Dedifferentiated amniotic fluid mesenchymal stem cell (primary cell): Measurements from ENCODE around the gene SLC2A6.

ENCODE experiments used
- DNase-seq: peaks from one replicate; pipeline ENCODE4 v3.0.0-alpha.2; 2016; ENCODE audit errors: extremely low spot score

Gene SLC2A6

DNA sequence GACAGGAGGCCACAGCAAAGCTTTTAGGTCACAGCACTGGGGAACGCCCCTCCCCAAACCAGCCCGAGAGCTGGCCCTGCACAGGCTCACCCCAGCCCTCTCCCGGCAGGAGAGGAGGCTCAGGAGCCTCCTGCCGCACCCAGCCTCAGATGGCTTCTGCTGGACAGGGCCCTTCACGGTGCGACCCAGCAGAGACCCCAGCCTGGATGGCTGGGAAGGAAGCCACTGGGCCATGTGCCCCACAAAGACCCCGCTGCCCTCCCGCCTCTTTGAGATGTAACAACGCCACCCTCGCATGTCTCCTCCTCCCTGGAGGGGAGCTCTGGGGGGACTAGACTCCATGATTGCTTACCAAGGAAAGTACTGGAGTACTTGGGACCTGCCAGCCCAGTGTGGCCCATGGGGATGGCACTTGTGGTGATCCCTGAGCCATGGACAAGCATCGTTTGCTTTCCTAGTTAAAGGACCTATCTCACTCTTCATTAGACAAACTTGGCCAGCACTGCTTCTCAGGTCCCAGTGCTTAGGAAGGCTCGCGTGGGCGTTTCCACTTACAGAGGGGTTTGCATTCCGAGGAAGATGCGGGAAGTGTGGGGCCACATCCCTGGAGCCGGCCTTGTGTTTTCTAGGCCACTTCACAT lies 36.8 kb upstream of the SLC2A6 start:
- DNase-seq: no peak

DNA sequence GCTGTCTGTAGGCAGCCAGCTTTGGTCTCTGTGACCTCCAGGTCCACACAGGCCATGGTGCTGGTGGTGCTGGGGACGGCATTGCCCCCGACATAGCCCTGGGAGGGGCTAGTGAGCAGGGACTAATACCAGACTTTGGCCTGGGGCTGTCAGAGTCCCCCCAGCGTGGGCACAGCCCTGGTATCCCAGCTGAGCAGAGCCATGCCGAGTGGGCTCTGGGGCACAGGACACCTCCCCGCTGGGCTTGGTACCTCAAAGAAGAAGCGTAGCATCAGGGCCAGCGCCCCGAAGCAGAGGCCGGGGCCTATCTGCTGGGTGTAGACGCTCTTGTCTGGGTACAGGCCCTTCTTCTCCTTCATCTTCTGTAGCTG lies 36.3 kb upstream of the SLC2A6 start:
- DNase-seq: no peak

- no peak for DNase-seq
Observed at GRCh38 chr9:133514460-133515239, 35.8 kb upstream of the SLC2A6 start.

DNA sequence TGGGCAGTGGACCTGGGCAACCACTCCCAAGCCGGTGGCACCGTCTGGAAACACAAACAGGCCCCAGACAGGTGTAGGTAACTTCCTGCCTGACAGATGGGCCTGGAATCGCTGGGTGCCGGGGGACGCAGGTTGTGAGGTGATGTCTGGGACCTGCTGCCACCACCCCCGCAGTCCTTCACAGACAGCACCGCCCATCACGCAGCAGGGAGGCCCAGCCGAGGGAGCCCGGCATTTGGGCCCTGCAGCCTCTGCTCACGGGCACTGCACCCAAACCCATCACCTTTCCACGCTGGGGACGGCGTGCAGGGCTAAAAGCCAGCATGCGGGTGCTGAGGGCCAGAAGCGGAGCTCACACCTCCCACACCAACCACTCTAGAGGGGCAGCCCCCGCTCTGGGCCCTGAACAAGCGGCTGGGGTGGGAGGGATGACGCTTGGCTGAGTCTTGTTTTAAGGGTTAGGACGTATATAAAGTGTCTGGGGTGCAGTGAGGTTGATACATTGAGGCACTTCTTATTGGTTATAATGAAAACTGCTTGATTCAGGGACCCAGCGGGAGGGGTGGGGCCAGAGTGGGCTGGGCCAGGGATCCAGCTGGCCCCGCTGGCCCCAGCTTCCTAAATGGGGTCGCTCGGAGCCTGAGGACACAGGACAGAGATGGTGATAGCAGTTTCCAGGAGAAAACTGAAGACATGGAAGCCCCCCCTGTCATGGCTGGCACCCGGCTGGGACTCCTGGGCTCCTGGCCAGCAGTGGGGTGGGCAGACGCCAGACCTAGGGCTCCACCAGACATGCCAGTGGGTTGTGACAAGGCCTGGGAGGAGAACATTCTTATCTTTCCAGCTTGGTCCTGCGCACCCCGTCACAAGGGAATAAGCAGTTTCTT lies 34.6 kb upstream of the SLC2A6 start:
- DNase-seq: no peak

DNA sequence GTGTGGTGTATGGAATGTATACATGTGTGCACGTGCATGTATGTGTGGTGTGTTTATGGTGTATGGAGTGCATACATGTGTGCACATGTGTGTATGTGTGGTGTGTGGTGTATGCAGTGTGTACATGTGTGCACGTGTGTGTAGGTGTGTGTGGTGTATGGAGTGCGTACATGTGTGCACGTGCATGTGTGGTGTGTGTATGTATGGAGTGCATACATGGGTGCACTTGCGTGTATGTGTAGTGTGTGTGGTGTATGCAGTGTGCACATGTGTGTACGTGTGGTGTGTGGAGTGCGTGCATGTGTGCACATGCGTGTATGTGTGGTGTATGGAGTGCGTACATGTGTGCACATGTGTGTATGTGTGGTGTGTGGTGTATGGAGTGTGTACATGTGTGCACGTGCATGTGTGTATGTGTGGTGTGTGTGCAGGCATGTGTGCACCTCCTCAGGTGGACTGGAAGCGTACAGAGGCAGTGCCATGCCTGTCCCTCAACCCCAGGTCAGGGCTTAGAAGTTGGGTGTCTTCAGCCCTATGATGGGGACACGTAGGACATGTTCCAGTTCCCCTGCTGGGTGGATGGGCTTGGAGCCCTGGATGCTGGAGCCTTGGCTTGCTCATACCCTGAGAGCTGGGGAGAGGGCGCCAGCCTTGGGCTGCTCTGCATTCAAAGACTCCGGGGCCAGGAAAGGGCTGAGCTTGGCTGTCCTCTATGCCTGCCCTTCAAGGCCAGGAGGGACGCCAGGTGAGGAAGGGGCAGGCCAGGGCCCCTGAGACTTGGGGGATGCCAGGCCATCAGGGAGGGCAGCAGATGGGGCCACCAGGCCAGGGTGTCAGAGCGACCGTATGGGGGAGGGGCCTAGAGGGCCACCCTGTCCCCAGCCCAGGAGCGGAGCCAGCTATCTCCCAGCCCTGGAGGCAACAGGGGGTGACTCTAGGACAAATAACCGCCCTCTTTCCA lies 33.6 kb upstream of the SLC2A6 start:
- no peak for DNase-seq

- no peak for DNase-seq
Observed at GRCh38 chr9:133511607-133512006, 32.7 kb upstream of the SLC2A6 start.

DNA sequence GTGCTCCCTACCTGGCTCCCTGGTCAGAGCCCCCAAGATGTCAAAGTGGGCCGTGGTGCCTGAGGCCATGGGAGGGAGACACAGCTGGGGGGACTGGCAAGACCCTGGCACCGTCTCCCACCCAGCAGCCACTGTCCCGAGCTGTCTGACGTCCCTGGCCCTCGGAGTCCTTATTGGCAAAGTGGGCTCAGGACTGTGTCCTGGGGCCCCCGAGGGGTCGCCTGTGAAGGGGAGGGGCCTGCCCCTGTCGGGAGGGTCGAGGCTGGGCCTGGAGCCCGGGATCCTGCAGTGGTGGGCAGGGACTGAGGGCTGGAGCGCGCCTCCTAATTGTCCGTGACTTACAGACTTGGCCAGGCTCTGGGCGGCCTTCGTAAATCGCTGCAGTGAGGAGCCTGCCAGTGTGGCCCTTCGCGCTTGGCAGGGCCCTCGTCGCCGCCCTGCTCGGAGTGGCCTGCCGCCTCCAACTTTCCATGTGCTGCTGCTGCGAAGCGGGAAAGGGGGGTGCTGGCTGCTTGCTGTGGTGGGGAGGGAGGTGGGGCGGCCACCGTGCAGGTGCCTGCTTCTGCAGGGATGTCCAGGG lies 32.1 kb upstream of the SLC2A6 start:
- no peak for DNase-seq

DNA sequence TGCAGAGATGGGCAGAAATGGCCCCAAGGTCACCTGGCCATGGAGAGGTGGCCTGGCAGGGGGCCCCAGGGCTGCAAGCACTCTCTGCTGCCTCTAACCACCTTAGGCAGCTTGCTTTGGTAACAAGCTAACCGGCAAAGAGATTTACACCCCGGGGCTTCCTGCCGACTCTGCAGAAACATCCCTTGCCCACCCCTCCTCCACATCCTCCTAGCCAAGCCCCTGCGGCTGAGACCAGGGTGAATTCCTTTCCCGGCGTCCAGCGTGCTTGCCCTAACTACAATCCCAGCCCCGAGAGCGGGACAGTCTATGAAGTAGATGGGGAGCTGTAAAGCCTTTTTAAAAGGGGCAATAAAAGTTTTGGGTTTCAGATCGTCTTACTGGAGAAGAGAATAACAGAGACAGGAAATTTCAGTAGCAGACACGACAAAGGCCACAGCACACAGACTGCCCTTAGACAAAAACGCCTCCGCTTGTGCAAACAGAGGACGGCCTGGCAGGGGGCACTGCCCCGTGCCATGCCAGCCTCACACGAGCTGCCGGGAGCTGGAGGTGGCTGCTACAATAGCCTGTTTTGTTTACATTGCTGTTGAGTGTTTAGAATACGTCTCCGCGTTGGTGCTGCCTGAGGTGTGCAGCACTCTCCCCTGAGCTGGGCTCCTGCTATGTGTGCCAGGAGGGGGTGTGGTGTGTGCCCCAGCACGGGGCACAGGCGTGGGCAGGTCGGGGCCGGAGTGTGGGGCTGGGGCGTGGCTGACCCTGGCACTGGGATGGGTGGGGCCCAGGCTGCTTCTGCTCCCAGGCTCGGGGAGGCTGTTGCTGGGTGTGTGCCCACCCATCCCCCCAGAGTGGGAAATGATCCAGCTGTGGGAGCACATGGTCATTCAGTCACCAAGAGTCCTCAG lies 30.5 kb upstream of the SLC2A6 start:
- DNase-seq: no peak

GRCh38 chr9:133508046-133508445 lies 29.1 kb upstream of the SLC2A6 start:
- DNase-seq: no peak

DNA sequence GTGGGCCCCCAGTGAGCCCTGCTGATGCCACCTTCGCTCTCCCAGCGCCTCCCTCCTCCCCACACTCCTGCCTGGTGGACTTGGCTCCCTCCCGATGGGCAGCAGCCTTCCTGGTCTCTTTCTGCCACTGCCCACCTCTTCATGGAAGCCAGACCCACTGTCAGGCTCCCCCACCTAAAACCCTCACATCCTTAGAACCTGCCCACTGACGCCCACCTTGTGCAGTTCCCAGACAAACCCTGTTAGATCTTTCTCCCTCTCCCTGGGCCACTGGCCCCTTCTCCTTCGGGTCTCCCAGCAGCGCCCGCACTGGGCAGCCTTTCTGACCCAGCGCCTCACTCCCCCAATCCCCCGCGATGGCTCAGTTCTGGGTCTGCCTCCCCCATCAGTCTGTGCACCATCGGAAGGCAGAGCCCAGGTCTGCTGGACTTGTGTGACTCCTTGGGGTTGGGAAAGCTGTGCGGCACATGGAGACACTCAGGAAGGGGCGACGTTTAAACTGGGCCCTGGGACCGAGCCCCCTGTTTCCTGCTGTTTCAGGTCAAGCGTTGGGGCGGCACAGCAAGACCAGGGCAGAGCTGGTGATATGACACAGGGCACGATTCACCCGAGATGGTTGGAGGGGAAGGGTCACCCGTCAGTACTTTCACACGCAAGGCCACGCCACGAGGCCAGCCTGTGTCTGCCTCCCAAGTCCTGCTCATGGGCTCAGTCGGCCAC lies 28.5 kb upstream of the SLC2A6 start:
- DNase-seq: no peak

DNA sequence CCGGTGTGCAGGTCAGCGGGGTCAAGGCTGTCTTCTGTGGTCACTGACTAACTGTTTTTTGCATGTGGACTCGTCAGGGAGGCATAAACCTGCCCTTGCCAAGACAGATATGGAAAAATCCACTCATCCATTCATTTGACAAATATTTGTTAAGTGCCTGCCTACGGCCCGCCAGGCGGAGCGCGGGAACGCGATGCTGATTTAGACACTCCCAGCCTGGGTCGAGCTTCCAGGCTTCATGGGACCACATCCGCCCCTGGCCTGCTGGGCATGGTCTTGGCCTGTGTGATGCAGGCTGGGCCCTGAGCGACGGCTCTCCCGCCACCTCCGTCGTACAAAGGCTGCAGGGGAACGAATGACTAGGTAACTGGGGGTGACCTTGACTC lies 27.7 kb upstream of the SLC2A6 start:
- DNase-seq: no peak

GRCh38 chr9:133505901-133506652 lies 27.2 kb upstream of the SLC2A6 start:
- DNase-seq: no peak

- no peak for DNase-seq
Observed at GRCh38 chr9:133505186-133505830, 26.4 kb upstream of the SLC2A6 start.

GRCh38 chr9:133502112-133502511 lies 23.2 kb upstream of the SLC2A6 start:
- no peak for DNase-seq

GRCh38 chr9:133499892-133500270 lies 21.0 kb upstream of the SLC2A6 start:
- DNase-seq: no peak

- no peak for DNase-seq
Observed at GRCh38 chr9:133499132-133499891, 20.4 kb upstream of the SLC2A6 start.
